ENCODE data around the gene CYP2J2. TPM values are rescaled to one million over a fixed set of nuclear protein-coding genes. Genes with fewer than 3 reads are reported as not detected.
"Not testable (repeated sequence)": the region's sequence is repeated elsewhere in the genome, so short reads cannot be mapped to it uniquely, and the experiment has no call there.

CYP2J2 gene, protein sequence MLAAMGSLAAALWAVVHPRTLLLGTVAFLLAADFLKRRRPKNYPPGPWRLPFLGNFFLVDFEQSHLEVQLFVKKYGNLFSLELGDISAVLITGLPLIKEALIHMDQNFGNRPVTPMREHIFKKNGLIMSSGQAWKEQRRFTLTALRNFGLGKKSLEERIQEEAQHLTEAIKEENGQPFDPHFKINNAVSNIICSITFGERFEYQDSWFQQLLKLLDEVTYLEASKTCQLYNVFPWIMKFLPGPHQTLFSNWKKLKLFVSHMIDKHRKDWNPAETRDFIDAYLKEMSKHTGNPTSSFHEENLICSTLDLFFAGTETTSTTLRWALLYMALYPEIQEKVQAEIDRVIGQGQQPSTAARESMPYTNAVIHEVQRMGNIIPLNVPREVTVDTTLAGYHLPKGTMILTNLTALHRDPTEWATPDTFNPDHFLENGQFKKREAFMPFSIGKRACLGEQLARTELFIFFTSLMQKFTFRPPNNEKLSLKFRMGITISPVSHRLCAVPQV
- total RNA-seq (2014; rRNA removed; shearing (Covaris generic)) = not detected in 2 replicates
- not detected in 2 replicates for polyA plus RNA-seq (2016; fragmentation: Nextera tagmentation; extraction: Ambion mirVana)

DNA sequence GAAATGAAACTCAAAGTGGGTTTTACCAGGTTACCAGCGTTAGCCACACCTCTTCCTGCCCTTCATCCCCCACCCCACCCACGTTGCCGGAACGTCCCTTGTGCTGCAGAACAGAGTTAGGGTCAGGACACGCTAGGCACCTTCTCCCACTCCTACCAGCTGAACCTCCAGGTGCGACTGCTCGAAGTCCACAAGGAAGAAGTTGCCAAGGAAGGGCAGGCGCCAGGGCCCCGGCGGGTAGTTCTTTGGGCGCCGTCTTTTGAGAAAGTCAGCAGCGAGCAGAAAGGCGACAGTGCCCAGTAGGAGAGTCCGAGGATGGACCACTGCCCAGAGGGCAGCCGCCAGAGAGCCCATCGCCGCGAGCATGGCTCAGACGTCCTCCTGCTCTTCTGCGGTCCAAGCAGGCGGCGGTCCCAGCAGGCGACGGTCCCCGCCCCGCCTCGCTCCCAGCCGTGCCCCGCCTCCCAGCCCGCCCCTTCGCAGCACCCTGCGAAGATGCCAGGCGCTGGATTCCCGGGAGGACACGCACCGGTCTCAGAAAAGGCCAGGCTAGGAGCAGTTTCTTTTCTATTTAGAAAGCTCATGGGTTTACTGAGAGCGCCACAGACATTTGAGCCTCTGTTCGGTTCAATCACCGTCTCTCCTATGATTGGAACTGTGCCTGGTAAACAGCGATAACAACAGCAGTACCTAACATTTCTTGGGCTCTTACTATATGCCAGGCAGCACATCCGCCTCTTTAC, at the start of gene CYP2J2:
Gene CYP2J2 (minus strand): TSS at position 393 of the 743 bp plus-strand sequence. CDS start 27 bp downstream, at position 366.
- Histone ChIP-seq H3K79me2 (ENCODE audit: insufficient read depth) (no peaks in the 10 kb centered on the region), H3K9me2 (ENCODE audit: insufficient read depth) (no peaks in the 10 kb centered on the region), H3K4me1 (ENCODE audit: insufficient read depth) (no peaks in the 10 kb centered on the region), H3K4me3 (peak within 1 kb of the TSS; percentile 71), H3K27ac (no peak within 1 kb of the TSS), H3K4me2 (ENCODE audit: unreplicated experiment) (peak within 1 kb of the TSS; percentile 92), H3F3A (ENCODE audit: insufficient read depth) (no peaks in the 10 kb centered on the region), H3K9ac (peak within 1 kb of the TSS; percentile 11; the same call in 1 of the 2 replicates), H4K20me1 (ENCODE audit: insufficient read depth) (no peaks in the 10 kb centered on the region), H3K36me3 (ENCODE audit: low read depth) (no peaks in the 10 kb centered on the region), H3K9me3 (ENCODE audit: low read depth) (no peaks in the 10 kb centered on the region), H3K27me3 (replicated peaks; ENCODE audit: insufficient read depth) (peaks cover 48% of the 10 kb centered on the region), H2AFZ (peak within 1 kb of the TSS; percentile 73)
- in situ Hi-C loops (cut with MboI) = loop anchor here (25.0 kb wide), 1 partner anchor 1189 kb away; no protein-coding TSS in a partner anchor
- 2 to 3% methylated on average over 36 to 42 of the region's 42 CpGs for WGBS, 2 experiments (ENCODE audit: low coverage in 1 of 2, low lambda C conversion rate in 2 of 2, missing lambda C conversion rate in 2 of 2)
- TF ChIP-seq EZH2 (IDR thresholded peaks at IDR 0.05; ENCODE audit: insufficient read depth, poor library complexity, severe bottlenecking) (no peak), EZH2phosphoT487 (IDR thresholded peaks at IDR 0.05; ENCODE audit: insufficient read depth, low read depth) (no peak)
- DNase-seq = peak; percentile 65

DNA sequence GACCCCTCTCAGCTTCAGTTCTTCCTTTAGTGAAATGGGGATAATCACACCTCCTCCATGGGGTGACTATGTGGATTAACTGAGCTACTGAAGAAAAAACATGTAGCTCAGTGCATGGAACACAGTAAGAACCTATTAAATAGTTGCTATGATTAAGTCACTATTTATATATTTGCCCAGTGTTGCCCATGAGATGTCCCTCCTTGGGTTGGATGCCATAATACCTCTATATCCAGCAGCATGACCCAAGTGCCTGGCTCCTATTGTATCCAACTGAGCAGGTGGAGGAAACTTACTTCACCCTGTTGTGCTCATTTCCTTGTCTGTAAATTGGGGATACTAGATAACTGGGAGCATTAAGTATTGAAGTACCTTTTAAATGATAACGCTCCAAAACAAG, 47.1 kb upstream of the CYP2J2 start:
- Histone ChIP-seq H3K9me3 (ENCODE audit: low read depth) (no peaks in the 10 kb centered on the region), H3K27ac (no peak overlapping the region), H4K20me1 (ENCODE audit: insufficient read depth) (no peaks in the 10 kb centered on the region), H3K9me2 (ENCODE audit: insufficient read depth) (no peaks in the 10 kb centered on the region), H3K9ac (no peak overlapping the region), H3K4me1 (ENCODE audit: insufficient read depth) (no peaks in the 10 kb centered on the region), H3K36me3 (ENCODE audit: low read depth) (no peaks in the 10 kb centered on the region), H3F3A (ENCODE audit: insufficient read depth) (no peaks in the 10 kb centered on the region), H2AFZ (no peak overlapping the region), H3K4me2 (ENCODE audit: unreplicated experiment) (no peak overlapping the region), H3K79me2 (ENCODE audit: insufficient read depth) (no peaks in the 10 kb centered on the region), H3K27me3 (replicated peaks; ENCODE audit: insufficient read depth) (peaks cover 25% of the 10 kb centered on the region), H3K4me3 (no peak overlapping the region)
- in situ Hi-C loops (cut with MboI) = no loop called here
- TF ChIP-seq EZH2 (IDR thresholded peaks at IDR 0.05; ENCODE audit: insufficient read depth, poor library complexity, severe bottlenecking) = no peak
- TF ChIP-seq EZH2phosphoT487 (IDR thresholded peaks at IDR 0.05; ENCODE audit: insufficient read depth, low read depth) = no peak
- DNase-seq = no peak
- 89 to 90% methylated on average over 1 of the region's 1 CpG for WGBS, 2 experiments (ENCODE audit: low coverage in 1 of 2, low lambda C conversion rate in 2 of 2, missing lambda C conversion rate in 2 of 2)

DNA sequence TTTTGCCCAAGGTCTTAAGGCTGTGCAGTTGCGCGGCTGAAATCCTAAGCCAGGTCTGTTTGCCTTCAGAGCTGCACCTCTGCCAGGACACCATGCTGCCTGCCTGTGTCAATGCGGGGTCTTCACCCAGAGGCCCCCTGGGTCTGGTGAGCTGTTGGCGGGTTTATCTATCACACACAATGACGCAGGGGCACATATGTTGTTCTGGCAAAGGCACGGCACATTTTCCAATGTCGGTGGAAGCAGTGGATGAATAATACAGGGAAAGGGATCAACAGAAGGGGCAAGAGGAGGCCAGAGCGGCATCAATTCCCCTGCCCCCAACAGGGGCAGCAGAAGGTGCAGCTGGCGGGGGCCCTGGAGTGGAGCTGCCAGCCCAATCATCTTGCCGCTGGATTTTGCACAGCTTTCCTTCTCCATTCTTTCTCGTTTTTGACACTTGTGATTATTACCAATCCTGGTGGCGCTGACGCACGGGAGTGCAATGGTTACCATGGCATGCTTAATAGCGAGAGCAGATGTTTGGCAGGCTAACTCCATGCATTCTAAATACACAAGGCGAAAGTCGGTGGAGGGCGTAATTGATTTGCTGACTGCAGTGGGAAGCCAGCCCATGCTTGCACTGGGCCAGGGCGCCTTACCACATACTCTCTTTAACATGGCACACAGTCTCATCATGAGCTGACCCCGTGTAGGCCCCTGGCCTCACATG, 45.8 kb upstream of the CYP2J2 start:
- no peaks in the 10 kb centered on the region for H3K9me2 ChIP-seq (ENCODE audit: insufficient read depth)
- no peak overlapping the region for H3K9ac ChIP-seq
- 17 to 21% methylated on average over 20 of the region's 20 CpGs for WGBS, 2 experiments (ENCODE audit: low coverage in 1 of 2, low lambda C conversion rate in 2 of 2, missing lambda C conversion rate in 2 of 2)
- peak; percentile 67 for DNase-seq
- in situ Hi-C loops (cut with MboI) = no loop called here
- H3F3A ChIP-seq (ENCODE audit: insufficient read depth) = no peaks in the 10 kb centered on the region
- H3K4me3 ChIP-seq = no peak overlapping the region
- TF ChIP-seq EZH2phosphoT487 (IDR thresholded peaks at IDR 0.05; ENCODE audit: insufficient read depth, low read depth) (no peak), EZH2 (IDR thresholded peaks at IDR 0.05; ENCODE audit: insufficient read depth, poor library complexity, severe bottlenecking) (no peak)
- H2AFZ ChIP-seq = no peak overlapping the region
- no peaks in the 10 kb centered on the region for H4K20me1 ChIP-seq (ENCODE audit: insufficient read depth)
- no peaks in the 10 kb centered on the region for H3K4me1 ChIP-seq (ENCODE audit: insufficient read depth)
- no peak overlapping the region for H3K4me2 ChIP-seq (ENCODE audit: unreplicated experiment)
- H3K36me3 ChIP-seq (ENCODE audit: low read depth) = no peaks in the 10 kb centered on the region
- H3K9me3 ChIP-seq (ENCODE audit: low read depth) = no peaks in the 10 kb centered on the region
- no peaks in the 10 kb centered on the region for H3K79me2 ChIP-seq (ENCODE audit: insufficient read depth)
- peaks cover 25% of the 10 kb centered on the region for H3K27me3 ChIP-seq (replicated peaks; ENCODE audit: insufficient read depth)
- no peak overlapping the region for H3K27ac ChIP-seq

DNA sequence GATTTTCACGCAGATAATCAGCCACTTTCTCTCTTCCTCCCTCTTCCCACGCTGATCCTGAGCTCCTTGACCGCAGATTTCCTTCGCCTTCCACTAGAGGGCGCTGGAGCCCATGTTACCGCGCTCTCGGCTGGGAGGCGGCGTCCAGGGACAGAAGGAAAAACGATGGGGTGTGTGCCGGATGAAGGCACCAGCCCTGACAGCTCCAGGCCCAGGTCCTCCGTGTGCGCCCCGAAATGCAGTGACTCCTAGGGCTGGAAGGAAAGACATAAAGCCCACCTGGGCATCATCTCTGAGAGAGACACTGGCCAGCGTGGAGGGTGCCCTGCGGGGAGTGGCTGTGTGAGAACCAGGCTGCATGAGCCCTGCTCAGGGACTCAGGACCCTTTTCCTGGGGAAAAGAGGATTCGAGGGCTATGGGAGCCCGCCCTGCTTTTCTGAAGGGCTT, 44.9 kb upstream of the CYP2J2 start:
- no peaks in the 10 kb centered on the region for H3K79me2 ChIP-seq (ENCODE audit: insufficient read depth)
- H3K9ac ChIP-seq = no peak overlapping the region
- H3K36me3 ChIP-seq (ENCODE audit: low read depth) = no peaks in the 10 kb centered on the region
- H3K27ac ChIP-seq = no peak overlapping the region
- no peaks in the 10 kb centered on the region for H3K9me3 ChIP-seq (ENCODE audit: low read depth)
- H3K9me2 ChIP-seq (ENCODE audit: insufficient read depth) = no peaks in the 10 kb centered on the region
- in situ Hi-C loops (cut with MboI) = no loop called here
- WGBS, 2 experiments (ENCODE audit: low coverage in 1 of 2, low lambda C conversion rate in 2 of 2, missing lambda C conversion rate in 2 of 2) = 7% methylated on average over 19 of the region's 19 CpGs
- H2AFZ ChIP-seq = 0 out of 2 replicates have a peak overlapping the region, but pooled peaks have one; percentile 52
- no peaks in the 10 kb centered on the region for H4K20me1 ChIP-seq (ENCODE audit: insufficient read depth)
- DNase-seq = peak; percentile 79
- H3F3A ChIP-seq (ENCODE audit: insufficient read depth) = no peaks in the 10 kb centered on the region
- H3K4me2 ChIP-seq (ENCODE audit: unreplicated experiment) = peak overlapping the region; percentile 62
- H3K27me3 ChIP-seq (replicated peaks; ENCODE audit: insufficient read depth) = peaks cover 25% of the 10 kb centered on the region
- no peak overlapping the region for H3K4me3 ChIP-seq
- no peaks in the 10 kb centered on the region for H3K4me1 ChIP-seq (ENCODE audit: insufficient read depth)
- no peak for TF ChIP-seq EZH2 (IDR thresholded peaks at IDR 0.05; ENCODE audit: insufficient read depth, poor library complexity, severe bottlenecking)
- TF ChIP-seq EZH2phosphoT487 (IDR thresholded peaks at IDR 0.05; ENCODE audit: insufficient read depth, low read depth) = no peak

DNA sequence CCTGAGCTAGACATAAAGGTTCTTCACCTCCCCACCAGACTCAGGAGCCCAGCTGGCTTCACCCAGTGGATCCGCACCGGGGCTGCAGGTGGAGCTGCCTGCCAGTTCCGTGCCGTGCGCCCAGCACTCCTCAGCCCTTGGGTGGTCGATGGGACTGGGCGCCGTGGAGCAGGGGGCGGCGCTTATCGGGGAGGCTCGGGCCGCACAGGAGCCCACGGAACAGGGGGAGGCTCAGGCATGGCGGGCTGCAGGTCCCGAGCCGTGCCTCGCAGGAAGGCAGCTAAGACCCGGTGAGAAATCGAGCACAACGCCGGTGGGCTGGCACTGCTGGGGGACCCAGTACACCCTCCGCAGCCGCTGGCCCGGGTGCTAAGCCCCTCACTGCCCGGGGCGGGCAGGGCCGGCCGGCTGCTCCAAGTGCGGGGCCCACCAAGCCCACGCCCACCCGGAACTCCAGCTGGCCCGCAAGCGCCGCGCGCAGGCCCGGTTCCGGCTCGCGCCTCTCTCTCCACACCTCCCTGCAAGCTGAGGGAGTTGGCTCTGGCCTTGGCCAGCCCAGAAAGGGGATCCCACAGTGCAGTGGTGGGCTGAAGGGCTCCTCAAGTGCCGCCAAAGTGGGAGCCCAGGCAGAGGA, 43.1 kb upstream of the CYP2J2 start:
- H3K9me2 ChIP-seq (ENCODE audit: insufficient read depth); H3F3A ChIP-seq (ENCODE audit: insufficient read depth); H3K36me3 ChIP-seq (ENCODE audit: low read depth); H3K4me3 ChIP-seq; H3K9me3 ChIP-seq (ENCODE audit: low read depth); H4K20me1 ChIP-seq (ENCODE audit: insufficient read depth); H3K27ac ChIP-seq; H3K9ac ChIP-seq; H3K79me2 ChIP-seq (ENCODE audit: insufficient read depth); H3K4me2 ChIP-seq (ENCODE audit: unreplicated experiment); in situ Hi-C loops (cut with MboI); H2AFZ ChIP-seq; DNase-seq; H3K4me1 ChIP-seq (ENCODE audit: insufficient read depth): not testable (repeated sequence)
- H3K27me3 ChIP-seq (replicated peaks; ENCODE audit: insufficient read depth) = peaks cover 12% of the 10 kb centered on the region
- 92 to 93% methylated on average over 22 to 32 of the region's 42 CpGs for WGBS, 2 experiments (ENCODE audit: low coverage in 1 of 2, low lambda C conversion rate in 2 of 2, missing lambda C conversion rate in 2 of 2)

DNA sequence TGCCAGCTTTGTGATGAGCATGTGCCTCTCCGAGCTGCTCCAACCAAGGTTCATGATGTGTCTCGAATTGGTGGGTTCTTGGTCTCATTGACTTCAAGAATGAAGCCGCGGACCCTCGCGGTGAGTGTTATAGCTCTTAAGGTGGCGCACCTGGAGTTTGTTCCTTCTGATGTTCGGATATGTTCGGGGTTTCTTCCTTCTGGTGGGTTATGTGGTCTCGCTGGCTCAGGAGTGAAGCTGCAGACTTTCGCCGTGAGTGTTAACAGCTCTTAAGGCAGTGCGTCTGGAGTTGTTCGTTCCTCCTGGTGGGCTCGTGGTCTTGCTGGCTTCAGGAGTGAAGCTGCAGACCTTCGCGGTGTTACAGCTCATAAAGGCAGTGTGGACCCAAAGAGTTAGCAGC, 42.2 kb upstream of the CYP2J2 start:
- H3K27me3 ChIP-seq (replicated peaks; ENCODE audit: insufficient read depth); H3F3A ChIP-seq (ENCODE audit: insufficient read depth); H2AFZ ChIP-seq; H3K4me2 ChIP-seq (ENCODE audit: unreplicated experiment); H3K4me1 ChIP-seq (ENCODE audit: insufficient read depth); DNase-seq; H3K9ac ChIP-seq; H3K4me3 ChIP-seq; in situ Hi-C loops (cut with MboI); H3K27ac ChIP-seq; H4K20me1 ChIP-seq (ENCODE audit: insufficient read depth); H3K36me3 ChIP-seq (ENCODE audit: low read depth); H3K79me2 ChIP-seq (ENCODE audit: insufficient read depth); H3K9me2 ChIP-seq (ENCODE audit: insufficient read depth); H3K9me3 ChIP-seq (ENCODE audit: low read depth): not testable (repeated sequence)
- WGBS, 2 experiments (ENCODE audit: low coverage in 1 of 2, low lambda C conversion rate in 2 of 2, missing lambda C conversion rate in 2 of 2) = 84 to 87% methylated on average over 17 of the region's 17 CpGs

Data from GM23248 (cell line).